Stimulated activated CD4-positive, alpha-beta T cell treated with anti-CD3 and anti-CD28 coated beads, Interleukin-1b, Interleukin-23, amount 100 ng/mL, for 1 hour (primary cell): Measurements from ENCODE around the gene UBXN10.
A peak's percentile ranks its signal among the peaks of the same experiment; 100 is the strongest.

ENCODE experiments used
- DNase-seq, 2 donors: peaks; one replicate each; pipeline ENCODE4 v3.0.0-alpha.2; 2020; ENCODE audit warnings: low read depth in 2 of 2

The UBXN10 gene

GRCh38 chr1:20183035-20183434 lies 2.9 kb upstream of the UBXN10 start:
- no peak for DNase-seq

GRCh38 chr1:20183616-20184271 lies 2.2 kb upstream of the UBXN10 start:
- no peak for DNase-seq

- DNase-seq = no peak
Measured at GRCh38 chr1:20184481-20184900, 1.4 kb upstream of the UBXN10 start.

GRCh38 chr1:20184997-20185833 lies 681 bp upstream of the UBXN10 start:
- DNase-seq = no peak

GRCh38 chr1:20187103-20187812 lies 1.4 kb downstream of the UBXN10 start:
- DNase-seq = no peak

- no peak for DNase-seq
Measured at GRCh38 chr1:20187813-20188454, 2.0 kb downstream of the UBXN10 start.

GRCh38 chr1:20188455-20188817 lies 2.5 kb downstream of the UBXN10 start:
- DNase-seq = no peak

- no peak for DNase-seq
Measured at GRCh38 chr1:20189664-20190063, 3.8 kb downstream of the UBXN10 start.

GRCh38 chr1:20190256-20191160 lies 4.6 kb downstream of the UBXN10 start:
- no peak for DNase-seq

GRCh38 chr1:20191266-20191825 lies 5.5 kb downstream of the UBXN10 start:
- DNase-seq = no peak

- no peak for DNase-seq
Measured at GRCh38 chr1:20192364-20192763, 6.5 kb downstream of the UBXN10 start.

GRCh38 chr1:20192871-20193411 lies 7.0 kb downstream of the UBXN10 start:
- DNase-seq = no peak

- no peak for DNase-seq
Measured at GRCh38 chr1:20194224-20194623, 8.3 kb downstream of the UBXN10 start.

- peak in 1 of 2 donors; percentile 57 for DNase-seq
Measured at GRCh38 chr1:20194757-20195461, 9.0 kb downstream of the UBXN10 start.

- no peak for DNase-seq
Measured at GRCh38 chr1:20195462-20195780, 9.5 kb downstream of the UBXN10 start.

GRCh38 chr1:20197329-20197791 lies 11.5 kb downstream of the UBXN10 start:
- DNase-seq = no peak

- DNase-seq = no peak
Measured at GRCh38 chr1:20198296-20198695, 12.4 kb downstream of the UBXN10 start.

- no peak for DNase-seq
Measured at GRCh38 chr1:20198918-20199317, 13.0 kb downstream of the UBXN10 start.

GRCh38 chr1:20199403-20199802 lies 13.5 kb downstream of the UBXN10 start:
- no peak for DNase-seq

- DNase-seq = no peak
Measured at GRCh38 chr1:20199840-20200239, 13.9 kb downstream of the UBXN10 start.
